NCI-H2227 (cell line): ENCODE measurements around the gene DENND4B.
"Not testable (repeated sequence)": the region's sequence is repeated elsewhere in the genome, so short reads cannot be mapped to it uniquely, and the experiment has no call there.

ENCODE experiments used
- DNase-seq: peaks from one replicate; lab custom pipeline; 2025; ENCODE audit not compliant: unreplicated experiment; lab: John Stamatoyannopoulos, UW

The DENND4B gene

GRCh38 chr1:153929426-153929825 is 17.1 kb downstream of the DENND4B start:
- no peak for DNase-seq

GRCh38 chr1:153928791-153929341 is 17.7 kb downstream of the DENND4B start:
- no peak for DNase-seq

- DNase-seq, result no peak
Observed at GRCh38 chr1:153928245-153928644, 18.3 kb downstream of the DENND4B start.

- no peak for DNase-seq
Observed at GRCh38 chr1:153926405-153926804, 20.1 kb downstream of the DENND4B start.

GRCh38 chr1:153922972-153923925 is 23.3 kb downstream of the DENND4B start, which contains the start of gene GATAD2B:
GATAD2B (minus strand) TSS chr1:153922972; CDS start chr1:153828347, 94,625 bp downstream.
- DNase-seq, result peak; percentile 100

GRCh38 chr1:153922076-153922971 is 24.2 kb downstream of the DENND4B start:
- peak; percentile 91 for DNase-seq

GRCh38 chr1:153921803-153922075 is 24.8 kb downstream of the DENND4B start:
- no peak for DNase-seq

- DNase-seq, result no peak
Observed at GRCh38 chr1:153921080-153921802, 25.3 kb downstream of the DENND4B start.

- no peak for DNase-seq
Observed at GRCh38 chr1:153919876-153920852, 26.4 kb downstream of the DENND4B start.

- DNase-seq, result no peak
Observed at GRCh38 chr1:153916297-153916696, 30.2 kb downstream of the DENND4B start.

GRCh38 chr1:153912349-153912748 is 34.2 kb downstream of the DENND4B start:
- no peak for DNase-seq

GRCh38 chr1:153910560-153910959 is 36.0 kb downstream of the DENND4B start:
- DNase-seq, result not testable (repeated sequence)

- DNase-seq, result no peak
Observed at GRCh38 chr1:153908071-153908470, 38.4 kb downstream of the DENND4B start.

GRCh38 chr1:153907134-153907533 is 39.4 kb downstream of the DENND4B start:
- no peak for DNase-seq

GRCh38 chr1:153906396-153906795 is 40.1 kb downstream of the DENND4B start:
- DNase-seq, result no peak

GRCh38 chr1:153905908-153906307 is 40.6 kb downstream of the DENND4B start:
- not testable (repeated sequence) for DNase-seq

- DNase-seq, result no peak
Observed at GRCh38 chr1:153903841-153904455, 42.6 kb downstream of the DENND4B start.

- no peak for DNase-seq
Observed at GRCh38 chr1:153899509-153899908, 47.0 kb downstream of the DENND4B start.

- not testable (repeated sequence) for DNase-seq
Observed at GRCh38 chr1:153895866-153896265, 50.7 kb downstream of the DENND4B start.
